Neural cell (in vitro differentiated cells): ENCODE results near the gene TAF11.

ENCODE experiments used
- EZH2 ChIP-seq: fragments of 200-600, 300-800 bp; shearing (Covaris generic), sonication (generic); IDR thresholded peaks from 2 replicates; pipeline ENCODE4 v1.6.1; 2014; ENCODE audit warnings: antibody characterized with exemption, low read length, borderline replicate concordance, mild to moderate bottlenecking; ENCODE audit not compliant: insufficient read depth, poor library complexity, severe bottlenecking
- TF ChIP-seq, protein P1 (sequence below): fragments of 450-650 bp; IDR thresholded peaks from 2 replicates; pipeline ENCODE4 v1.5.1; 2014; ENCODE audit warnings: antibody characterized with exemption, mild to moderate bottlenecking, moderate library complexity; ENCODE audit not compliant: poor library complexity, severe bottlenecking

DNA sequence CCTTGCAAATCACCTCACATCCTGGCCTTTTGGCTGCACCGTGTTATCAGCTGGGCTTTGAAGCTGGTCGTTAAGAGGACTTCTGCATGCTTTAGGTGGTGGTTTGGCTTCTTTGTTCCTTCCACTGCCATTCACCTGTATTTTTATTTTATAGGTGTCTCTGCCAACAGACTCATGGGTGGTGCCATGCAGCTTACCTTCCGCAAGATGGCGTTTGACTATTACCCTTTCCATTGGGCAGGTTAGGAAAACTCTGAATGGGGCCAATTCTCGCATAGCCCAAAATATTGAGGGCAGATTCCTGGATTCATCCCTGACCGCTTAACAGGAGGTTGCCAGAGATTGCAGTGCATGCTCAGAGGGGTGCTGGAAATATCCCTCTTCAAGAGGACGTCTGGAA, 32.4 kb downstream of the TAF11 start:
- TF ChIP-seq, protein P1, sequence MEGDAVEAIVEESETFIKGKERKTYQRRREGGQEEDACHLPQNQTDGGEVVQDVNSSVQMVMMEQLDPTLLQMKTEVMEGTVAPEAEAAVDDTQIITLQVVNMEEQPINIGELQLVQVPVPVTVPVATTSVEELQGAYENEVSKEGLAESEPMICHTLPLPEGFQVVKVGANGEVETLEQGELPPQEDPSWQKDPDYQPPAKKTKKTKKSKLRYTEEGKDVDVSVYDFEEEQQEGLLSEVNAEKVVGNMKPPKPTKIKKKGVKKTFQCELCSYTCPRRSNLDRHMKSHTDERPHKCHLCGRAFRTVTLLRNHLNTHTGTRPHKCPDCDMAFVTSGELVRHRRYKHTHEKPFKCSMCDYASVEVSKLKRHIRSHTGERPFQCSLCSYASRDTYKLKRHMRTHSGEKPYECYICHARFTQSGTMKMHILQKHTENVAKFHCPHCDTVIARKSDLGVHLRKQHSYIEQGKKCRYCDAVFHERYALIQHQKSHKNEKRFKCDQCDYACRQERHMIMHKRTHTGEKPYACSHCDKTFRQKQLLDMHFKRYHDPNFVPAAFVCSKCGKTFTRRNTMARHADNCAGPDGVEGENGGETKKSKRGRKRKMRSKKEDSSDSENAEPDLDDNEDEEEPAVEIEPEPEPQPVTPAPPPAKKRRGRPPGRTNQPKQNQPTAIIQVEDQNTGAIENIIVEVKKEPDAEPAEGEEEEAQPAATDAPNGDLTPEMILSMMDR = no peak
- no peak for TF ChIP-seq EZH2
